Hematopoietic multipotent progenitor cell treated with erythropoietin and hydrocortisone succinate and interleukin-3 and kit ligand, for 8 days (in vitro differentiated cells): ENCODE results near the gene APP.

ENCODE experiments used
- DNase-seq: peaks from one replicate; pipeline ENCODE4 v3.0.0-alpha.2; 2015

The APP gene

GRCh38 chr21:26125433-26126167, 45.0 kb downstream of the APP start:
- no peak for DNase-seq

DNA sequence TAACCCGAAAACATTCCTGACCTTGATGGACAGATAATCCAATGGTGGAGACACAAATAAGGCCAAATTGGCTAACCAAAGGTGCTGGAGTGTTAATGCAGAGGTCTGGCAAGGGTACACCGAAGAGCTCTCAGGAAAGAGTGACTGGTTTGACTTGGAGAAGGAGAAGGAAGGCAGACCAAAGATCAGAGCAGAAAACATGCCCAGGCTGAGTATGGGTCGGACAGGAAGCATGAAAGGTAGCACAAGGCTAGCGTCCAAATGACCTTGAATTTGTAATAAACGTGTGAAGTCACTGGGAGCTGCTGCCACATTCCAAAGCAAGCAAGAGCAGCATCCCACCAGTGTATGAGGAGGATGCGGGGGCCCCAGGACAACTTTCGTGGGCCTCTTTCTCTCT, 45.7 kb downstream of the APP start:
- no peak for DNase-seq

- no peak for DNase-seq
Measured at GRCh38 chr21:26124421-26124833, 46.1 kb downstream of the APP start.

DNA sequence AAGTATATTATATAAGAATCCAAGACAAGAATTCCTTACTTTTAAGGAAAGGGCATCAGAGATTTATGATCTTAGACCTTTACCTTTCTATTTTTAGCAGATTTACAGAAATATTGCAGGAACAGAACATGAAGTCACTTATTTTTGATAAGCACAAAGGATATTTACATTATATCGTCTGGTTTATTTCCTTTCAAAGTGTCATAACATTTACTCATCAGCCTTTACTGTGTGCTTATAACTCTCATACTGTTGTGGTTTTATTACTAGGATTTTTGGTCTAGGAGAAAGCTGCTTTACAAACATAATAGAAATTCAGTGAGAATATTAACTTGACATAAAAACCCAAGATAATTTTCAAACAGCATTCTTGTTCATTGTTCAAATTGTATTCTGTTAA, 47.6 kb downstream of the APP start:
- DNase-seq: no peak

DNA sequence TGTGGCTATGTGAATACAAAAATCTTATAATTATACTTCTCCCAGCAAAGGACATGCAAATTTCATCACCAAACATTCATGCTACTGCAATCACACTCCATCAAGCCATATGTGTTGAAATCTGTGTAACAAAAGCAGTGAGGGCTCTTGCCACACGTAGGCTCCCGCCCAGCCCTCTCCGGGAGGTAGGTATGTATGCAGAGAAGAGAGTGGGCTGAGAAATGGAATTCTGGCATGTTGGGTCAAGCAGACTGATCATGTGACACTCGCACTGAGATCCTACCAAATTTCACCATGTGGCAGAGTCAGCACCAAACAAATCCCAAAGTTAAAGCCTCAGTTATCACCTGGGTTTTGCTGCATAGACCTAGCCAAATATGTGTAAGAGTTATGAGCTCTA, 49.7 kb downstream of the APP start:
- no peak for DNase-seq

- DNase-seq: no peak
Measured at GRCh38 chr21:26119906-26120305, 50.7 kb downstream of the APP start.

DNA sequence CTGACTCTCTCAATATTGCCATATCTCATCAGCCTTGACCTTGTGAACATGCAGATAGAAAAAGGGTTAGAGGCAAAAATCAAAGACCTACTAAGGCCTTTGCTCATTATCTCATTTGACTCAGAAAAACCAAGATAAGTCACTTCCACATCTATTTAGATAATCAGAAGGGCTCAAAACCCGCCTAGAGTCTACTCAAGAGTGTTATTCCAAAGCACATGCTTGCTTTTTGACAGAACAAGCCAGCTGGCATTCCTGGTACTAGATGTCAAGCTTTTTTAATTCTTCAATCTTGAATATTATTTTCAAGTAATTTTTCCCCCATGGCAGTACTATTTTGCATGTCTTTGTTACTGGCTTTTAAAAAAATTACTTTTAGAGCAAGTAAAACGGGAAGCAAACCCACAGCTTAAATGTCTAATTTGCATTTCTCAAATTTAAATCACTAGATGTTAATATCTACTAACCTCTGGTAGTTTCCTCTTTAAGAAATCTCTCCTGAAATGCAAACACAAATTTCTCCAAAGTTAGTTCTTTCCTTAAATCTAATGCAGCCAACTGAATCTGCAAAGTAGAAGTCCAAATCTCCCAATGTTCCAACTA, 51.5 kb downstream of the APP start:
- no peak for DNase-seq

GRCh38 chr21:26117972-26118367, 52.6 kb downstream of the APP start:
- no peak for DNase-seq

- DNase-seq: no peak
Measured at GRCh38 chr21:26117324-26117971, 53.1 kb downstream of the APP start.

GRCh38 chr21:26116456-26117011, 54.0 kb downstream of the APP start:
- no peak for DNase-seq

- no peak for DNase-seq
Measured at GRCh38 chr21:26115899-26116298, 54.7 kb downstream of the APP start.

- DNase-seq: no peak
Measured at GRCh38 chr21:26115305-26115704, 55.3 kb downstream of the APP start.

DNA sequence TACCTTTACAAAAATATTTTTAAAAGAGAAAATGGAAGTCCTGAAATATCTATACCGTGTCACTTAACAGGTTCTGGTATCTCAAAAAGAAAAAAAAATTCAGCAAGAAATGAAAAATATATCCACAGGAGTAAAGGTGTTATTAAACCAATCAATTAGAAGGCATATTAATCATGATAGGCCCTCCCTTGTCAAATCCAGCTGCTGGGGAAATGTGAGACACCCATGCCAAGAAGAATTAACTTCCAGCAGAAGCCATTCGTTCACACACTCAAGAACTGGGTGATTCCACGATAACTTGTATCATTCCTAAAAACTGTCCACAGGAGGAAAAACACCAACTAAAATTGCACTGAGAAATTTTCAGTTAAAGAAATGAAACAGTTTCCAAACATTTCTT, 57.6 kb downstream of the APP start:
- DNase-seq: no peak

DNA sequence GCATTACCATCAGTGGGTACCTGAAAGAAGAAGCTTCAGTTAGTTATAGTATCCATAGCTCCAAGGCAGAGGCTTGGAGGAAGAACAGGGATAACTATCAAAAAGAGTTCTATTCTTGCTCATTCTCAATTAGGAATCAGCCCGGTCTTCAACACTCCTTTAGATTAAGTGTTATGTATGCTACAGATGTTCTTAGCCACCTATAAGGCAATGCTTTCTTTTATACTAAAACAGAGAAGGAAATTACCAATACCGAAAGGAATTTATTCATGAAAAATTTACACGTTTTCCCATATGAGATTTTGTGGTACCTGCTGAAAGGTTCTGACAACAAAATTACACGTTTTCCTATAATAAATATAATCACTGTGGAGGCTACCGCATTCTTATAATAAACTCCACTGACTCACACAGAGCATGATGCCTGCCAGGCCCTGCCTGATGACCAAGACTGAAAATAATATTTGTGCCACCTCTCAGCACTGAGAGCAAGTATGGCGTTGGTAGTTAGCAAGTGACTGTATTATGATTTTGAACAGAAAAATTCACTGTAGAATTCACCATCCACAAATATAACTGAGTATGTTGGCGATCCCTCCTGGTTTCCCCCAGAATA, 58.3 kb downstream of the APP start:
- no peak for DNase-seq

DNA sequence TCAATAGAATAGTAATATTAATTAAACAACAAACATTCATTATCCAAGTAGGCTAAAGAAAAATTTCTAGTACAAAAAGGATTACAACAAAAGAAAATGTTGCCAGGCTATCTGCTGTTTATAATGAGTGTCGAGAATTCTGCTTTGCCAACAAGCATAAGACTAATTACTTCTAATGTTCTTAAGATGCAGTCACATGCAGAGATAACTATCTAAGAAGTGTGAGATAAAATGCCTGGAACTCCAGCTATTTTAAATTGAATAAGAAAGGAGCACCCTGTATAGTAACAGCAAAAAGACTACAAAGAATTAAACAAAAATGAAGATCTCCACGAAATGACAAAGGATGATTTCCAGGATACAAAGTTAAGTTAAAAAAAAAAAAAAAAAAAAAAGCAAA, 59.9 kb downstream of the APP start:
- DNase-seq: no peak

DNA sequence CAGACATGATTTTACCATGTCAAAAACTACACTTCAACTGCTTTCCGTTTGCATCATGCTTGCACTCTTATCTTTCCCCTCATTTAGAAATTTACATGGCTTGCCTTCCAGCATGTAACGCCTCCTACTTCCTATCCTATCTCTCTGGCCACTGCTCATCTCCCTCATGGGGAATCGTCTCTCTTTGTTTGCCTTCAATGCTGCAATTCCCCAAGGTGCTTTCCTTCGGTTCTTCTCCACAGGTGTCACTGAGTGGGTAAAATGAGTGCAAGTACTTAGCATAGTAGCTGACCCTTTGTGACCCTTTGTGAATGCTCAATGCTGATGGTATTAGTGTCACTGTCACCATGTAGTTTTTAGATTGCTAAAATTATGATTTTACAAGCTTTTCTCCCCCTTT, 63.1 kb downstream of the APP start:
- DNase-seq: no peak

- no peak for DNase-seq
Measured at GRCh38 chr21:26106562-26106961, 64.0 kb downstream of the APP start.

- peak; percentile 29 for DNase-seq
Measured at GRCh38 chr21:26105819-26106218, 64.8 kb downstream of the APP start.

- no peak for DNase-seq
Measured at GRCh38 chr21:26100573-26100972, 70.0 kb downstream of the APP start.

DNA sequence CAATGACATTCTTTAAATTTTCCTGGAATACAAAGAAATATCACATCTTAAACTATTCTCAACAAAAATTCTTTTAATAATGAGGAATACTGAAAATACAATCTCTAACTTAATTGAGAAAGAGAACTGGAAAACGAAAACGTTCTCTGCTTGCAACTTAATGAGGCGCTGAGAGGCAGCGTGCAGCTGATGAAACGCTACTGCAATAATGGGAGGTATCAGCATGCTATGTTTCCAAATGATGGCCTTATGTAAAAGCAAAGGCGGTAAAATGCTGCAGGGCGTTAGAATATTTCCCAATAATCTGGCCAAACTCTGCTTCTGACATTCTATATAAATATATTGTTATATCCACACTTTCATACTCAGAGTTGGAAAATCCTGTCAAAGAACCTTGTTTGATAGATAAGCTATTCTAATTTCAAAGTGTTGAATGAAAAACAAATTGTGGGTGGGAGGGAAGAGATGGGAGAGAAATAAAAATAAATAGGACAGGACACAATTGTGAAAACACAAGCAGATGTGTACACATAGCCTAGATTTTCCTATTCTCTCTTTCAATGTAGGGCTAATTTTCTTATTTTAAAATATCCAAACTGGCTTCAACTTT, 70.9 kb downstream of the APP start:
- no peak for DNase-seq

GRCh38 chr21:26098772-26099397, 71.7 kb downstream of the APP start:
- DNase-seq: no peak

GRCh38 chr21:26097475-26097874, 73.1 kb downstream of the APP start:
- no peak for DNase-seq
